Breast epithelium (tissue), 3 donors: Measurements from ENCODE around the gene PI16.

Experiments used
- POLR2A ChIP-seq: fragments of 450-650 bp; IDR thresholded peaks from one replicate; pipeline ENCODE4 v1.6.1; 2016; ENCODE audit warnings: antibody characterized with exemption, mild to moderate bottlenecking, moderate library complexity
- POLR2AphosphoS5 ChIP-seq, 3 donors: sonication (generic); formaldehyde crosslinking; IDR thresholded peaks; one replicate each; pipeline ENCODE4 v1.6.1; 2017; ENCODE audit warnings: antibody characterized with exemption in 3 of 3
- TF ChIP-seq, protein P1 (sequence below), 3 donors: fragments of 450-650 bp; IDR thresholded peaks; one replicate each; pipeline ENCODE4 v1.5.1; 2016 to 2017; ENCODE audit warnings: antibody characterized with exemption in 3 of 3, mild to moderate bottlenecking in 3 of 3, moderate library complexity in 3 of 3

DNA sequence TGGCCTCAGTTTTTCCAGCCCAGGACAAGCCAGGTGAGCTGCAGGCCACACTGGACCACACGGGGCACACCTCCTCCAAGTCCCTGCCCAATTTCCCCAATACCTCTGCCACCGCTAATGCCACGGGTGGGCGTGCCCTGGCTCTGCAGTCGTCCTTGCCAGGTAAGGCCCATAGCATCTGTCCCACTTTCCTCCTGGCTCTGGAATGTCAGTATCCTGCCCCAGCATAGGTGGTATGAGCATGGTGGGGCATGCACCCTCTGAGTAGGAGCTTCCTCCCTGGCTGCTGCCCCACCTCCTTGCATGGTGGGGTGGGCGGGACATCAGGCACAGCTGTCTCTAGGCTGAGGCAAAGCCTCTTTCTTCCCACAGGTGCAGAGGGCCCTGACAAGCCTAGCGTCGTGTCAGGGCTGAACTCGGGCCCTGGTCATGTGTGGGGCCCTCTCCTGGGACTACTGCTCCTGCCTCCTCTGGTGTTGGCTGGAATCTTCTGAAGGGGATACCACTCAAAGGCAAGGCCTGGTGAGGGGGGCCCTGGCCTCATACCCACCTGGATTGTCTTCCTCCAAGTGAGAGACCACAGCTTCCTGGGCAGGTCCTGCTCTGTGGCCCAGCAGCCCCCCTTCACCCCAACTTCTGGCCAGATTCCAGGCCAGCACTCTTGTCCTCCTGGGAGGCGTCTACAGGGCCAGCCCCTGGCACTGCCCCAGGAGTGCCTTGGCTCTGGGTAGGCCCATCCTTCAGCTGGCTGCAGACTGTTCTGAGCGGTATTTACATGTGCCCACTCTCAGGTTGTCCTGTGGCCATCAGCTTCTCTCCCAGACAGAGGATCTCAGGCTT lies 9.1 kb downstream of the PI16 start:
- TF ChIP-seq, protein P1, sequence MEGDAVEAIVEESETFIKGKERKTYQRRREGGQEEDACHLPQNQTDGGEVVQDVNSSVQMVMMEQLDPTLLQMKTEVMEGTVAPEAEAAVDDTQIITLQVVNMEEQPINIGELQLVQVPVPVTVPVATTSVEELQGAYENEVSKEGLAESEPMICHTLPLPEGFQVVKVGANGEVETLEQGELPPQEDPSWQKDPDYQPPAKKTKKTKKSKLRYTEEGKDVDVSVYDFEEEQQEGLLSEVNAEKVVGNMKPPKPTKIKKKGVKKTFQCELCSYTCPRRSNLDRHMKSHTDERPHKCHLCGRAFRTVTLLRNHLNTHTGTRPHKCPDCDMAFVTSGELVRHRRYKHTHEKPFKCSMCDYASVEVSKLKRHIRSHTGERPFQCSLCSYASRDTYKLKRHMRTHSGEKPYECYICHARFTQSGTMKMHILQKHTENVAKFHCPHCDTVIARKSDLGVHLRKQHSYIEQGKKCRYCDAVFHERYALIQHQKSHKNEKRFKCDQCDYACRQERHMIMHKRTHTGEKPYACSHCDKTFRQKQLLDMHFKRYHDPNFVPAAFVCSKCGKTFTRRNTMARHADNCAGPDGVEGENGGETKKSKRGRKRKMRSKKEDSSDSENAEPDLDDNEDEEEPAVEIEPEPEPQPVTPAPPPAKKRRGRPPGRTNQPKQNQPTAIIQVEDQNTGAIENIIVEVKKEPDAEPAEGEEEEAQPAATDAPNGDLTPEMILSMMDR (IDR thresholded peaks at IDR 0.05) = no peak
- TF ChIP-seq POLR2A (no peak), POLR2AphosphoS5 (IDR thresholded peaks at IDR 0.05) (no peak)
